SK-MEL-5 (cell line): ENCODE results near the gene ADAMTS17. TPM values are rescaled to one million over a fixed set of nuclear protein-coding genes. Genes with fewer than 3 reads are reported as not detected.

Source experiments
- DNase-seq: peaks from one replicate; pipeline ENCODE4 v3.0.0-alpha.2; 2016; ENCODE audit warnings: low read depth, low spot score
- in situ Hi-C: cut with HindIII; loops from 2 replicates; pipeline ENCODE4 v1.10.0; 2016; ENCODE audit warnings: low sequenced_read_pairs, high pct_unique_total_duplicates, low pct_unique_long_range_greater_than_20kb
- total RNA-seq: library from RNA; depleted of rRNA; stranded (reverse); fragments of >200 nt; shearing (Covaris generic); gene quantifications from 2 replicates; pipeline ENCODE4 v1.2.3, GENCODE V29; 2014

ADAMTS17 gene
- total RNA-seq, 1 experiment from 2014 or later, result 1.8 TPM

GRCh38 chr15:100247228-100248225, 94.2 kb downstream of the ADAMTS17 start:
- in situ Hi-C loops, result no loop called here
- DNase-seq, result no peak

DNA sequence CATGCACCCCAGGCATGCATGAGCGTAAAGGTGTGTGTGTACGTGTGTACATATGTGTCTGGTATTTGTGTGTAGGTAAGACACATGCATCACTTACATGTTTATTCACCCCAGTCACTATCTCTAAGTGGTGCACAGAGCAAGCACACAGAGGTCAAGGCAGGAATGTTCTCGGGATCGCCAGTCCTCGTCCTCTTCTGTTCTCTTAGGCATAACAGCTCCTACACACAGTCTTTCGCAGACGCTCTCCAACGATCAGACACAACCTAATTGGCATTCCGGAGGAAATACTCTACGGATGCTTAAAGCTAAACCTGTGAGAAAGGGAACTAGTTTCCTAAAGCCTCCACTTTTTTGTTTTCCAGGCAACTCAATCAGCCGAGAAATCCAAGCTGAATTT, 95.9 kb downstream of the ADAMTS17 start:
- in situ Hi-C loops, result no loop called here
- no peak for DNase-seq

- DNase-seq, result no peak
- in situ Hi-C loops, result no loop called here
These were observed 96.3 kb downstream of the ADAMTS17 start for GRCh38 chr15:100245487-100245820.

DNA sequence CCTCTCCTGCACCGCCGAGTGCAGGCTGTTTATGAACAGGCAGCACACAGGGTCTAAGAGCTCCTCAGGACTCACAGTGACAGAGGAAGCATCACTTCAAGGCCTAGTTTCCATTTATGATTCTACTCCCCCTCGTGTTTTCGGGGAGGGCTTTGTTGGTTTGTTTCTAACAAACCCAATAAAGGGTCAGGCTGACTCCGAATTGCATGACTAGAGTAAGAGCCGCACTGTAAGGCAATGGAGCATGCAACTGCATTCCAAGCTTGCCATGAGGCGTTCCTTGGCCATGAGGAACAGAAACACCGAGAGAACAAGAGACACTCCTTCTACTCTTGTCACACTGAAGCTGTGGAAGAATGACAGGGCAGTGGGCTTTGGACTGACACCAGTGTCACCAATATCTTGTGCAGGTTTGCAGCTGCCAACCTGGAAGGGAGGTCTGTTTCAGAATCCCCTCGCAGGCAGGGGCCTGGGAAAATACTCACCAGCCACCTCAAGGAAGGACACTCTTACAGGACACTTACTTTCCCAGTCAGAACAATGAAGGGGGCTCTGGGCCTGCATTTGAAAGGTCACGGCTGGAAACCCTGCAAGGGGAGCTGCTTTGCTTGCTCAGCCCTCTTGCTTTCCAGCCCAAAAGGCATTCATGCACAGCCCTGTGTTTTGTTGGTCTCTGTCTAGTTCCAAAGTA, 96.8 kb downstream of the ADAMTS17 start:
- in situ Hi-C loops, result no loop called here
- no peak for DNase-seq

DNA sequence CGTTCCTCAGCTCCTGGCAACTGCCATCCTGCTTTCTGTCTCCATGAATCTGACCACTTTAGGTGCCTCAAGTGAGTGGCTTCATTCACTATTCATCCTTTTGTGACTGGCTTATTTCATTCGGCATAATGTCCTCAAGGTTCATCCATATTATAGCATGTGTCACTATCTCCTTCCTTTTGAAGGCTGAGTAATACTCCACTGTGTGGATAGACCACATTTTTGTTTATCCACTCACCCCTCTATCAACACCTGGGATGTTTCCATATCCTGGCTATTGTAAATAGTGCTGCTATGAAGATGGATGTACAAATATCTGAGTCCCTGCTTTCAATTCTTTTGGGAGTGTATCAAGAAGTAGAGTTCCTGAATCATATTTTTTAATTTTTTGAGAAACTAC, 98.8 kb downstream of the ADAMTS17 start:
- DNase-seq, result no peak
- in situ Hi-C loops, result no loop called here

- peak; percentile 15 for DNase-seq
- in situ Hi-C loops, result no loop called here
These were observed 99.9 kb downstream of the ADAMTS17 start for GRCh38 chr15:100241572-100242482.

- in situ Hi-C loops, result no loop called here
- peak; percentile 72 for DNase-seq
These were observed 104.6 kb downstream of the ADAMTS17 start for GRCh38 chr15:100236981-100237720.

- in situ Hi-C loops, result no loop called here
- no peak for DNase-seq
These were observed 106.7 kb downstream of the ADAMTS17 start for GRCh38 chr15:100235030-100235617.

GRCh38 chr15:100234158-100235029, 107.4 kb downstream of the ADAMTS17 start:
- in situ Hi-C loops, result no loop called here
- DNase-seq, result no peak

GRCh38 chr15:100230784-100231183, 111.0 kb downstream of the ADAMTS17 start:
- no peak for DNase-seq
- in situ Hi-C loops, result no loop called here

GRCh38 chr15:100229181-100230163, 112.3 kb downstream of the ADAMTS17 start:
- in situ Hi-C loops, result no loop called here
- peak; percentile 38 for DNase-seq

- no peak for DNase-seq
- in situ Hi-C loops, result no loop called here
These were observed 114.0 kb downstream of the ADAMTS17 start for GRCh38 chr15:100227781-100228180.

DNA sequence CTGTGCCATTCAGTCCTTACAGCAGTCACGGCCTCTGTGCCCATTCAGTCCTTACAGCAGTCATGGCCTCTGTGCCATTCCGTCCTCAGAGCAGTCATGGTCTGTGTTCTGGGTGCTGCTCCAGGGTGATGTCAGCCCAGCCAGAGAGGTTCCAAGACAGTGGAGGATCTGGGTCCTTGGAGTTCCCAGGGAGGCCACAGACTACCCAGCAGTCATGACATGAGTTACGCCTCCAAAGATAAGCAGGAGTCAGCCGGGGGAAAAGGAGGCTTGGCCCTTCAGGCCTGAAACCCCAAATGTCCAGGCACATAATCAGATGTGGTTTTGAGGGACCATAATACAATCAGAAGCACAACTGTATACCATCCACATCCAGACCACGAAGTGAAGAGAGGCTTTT, 115.7 kb downstream of the ADAMTS17 start:
- DNase-seq, result no peak

GRCh38 chr15:100224206-100225185, 117.3 kb downstream of the ADAMTS17 start:
- peak; percentile 97 for DNase-seq
- in situ Hi-C loops, result no loop called here

More for the DNA sequence above, 115.7 kb downstream of the ADAMTS17 start:
- in situ Hi-C loops, result no loop called here
